ENCODE results near the gene TMEM33. TPM values are rescaled to one million over a fixed set of nuclear protein-coding genes. Genes with fewer than 3 reads are reported as not detected.

TMEM33 gene
- polyA plus RNA-seq, 3 donors = 21.7 to 61.6 (median 60.7) TPM

- no peak within 1 kb of the TSS for H3K4me2 ChIP-seq (replicated peaks; ENCODE audit: extremely low read depth, low read length, poor library complexity, severe bottlenecking)
- Mint-ChIP-seq H3K4me1 (peaks cover 15% of the 10 kb centered on the region), H3K27me3 (ENCODE audit: low read depth in 3 of 3) (peaks cover 0 to 1% (median 0%) of the 10 kb centered on the region in 3 donors), H3K9me3 (peaks cover 0 to 13% (median 2%) of the 10 kb centered on the region in 7 donors), H3K36me3 (no peaks in the 10 kb centered on the region), H3K27ac (peak within 1 kb of the TSS in 1 of 7 donors; percentile 21), H3K4me3 (no peak within 1 kb of the TSS)
- H3K36me3 ChIP-seq (replicated peaks in 1 of 2; ENCODE audit: control insufficient read depth in 1 of 2, insufficient read depth in 2 of 2, low read length in 2 of 2) = no peaks in the 10 kb centered on the region
- no peak within 1 kb of the TSS for H3K27ac ChIP-seq (ENCODE audit: low read depth in 1 of 2, low read length in 2 of 2)
- no peak for DNase-seq
- H3K79me2 ChIP-seq (ENCODE audit: insufficient read depth, low read length) = no peaks in the 10 kb centered on the region
- no peak within 1 kb of the TSS for H2AFZ ChIP-seq (ENCODE audit: insufficient read depth, low read depth, low read length, poor library complexity, severe bottlenecking)
- peaks cover 11 to 13% of the 10 kb centered on the region in 2 donors for H3K4me1 ChIP-seq (ENCODE audit: control insufficient read depth in 1 of 2, insufficient read depth in 2 of 2, low read length in 2 of 2)
- no peaks in the 10 kb centered on the region for H4K20me1 ChIP-seq (ENCODE audit: insufficient read depth, low read length)
- WGBS (ENCODE audit: insufficient coverage) = 75% methylated on average over 5 of the region's 12 CpGs
- no peaks in the 10 kb centered on the region for H3K27me3 ChIP-seq (ENCODE audit: control insufficient read depth in 2 of 2, insufficient read depth in 2 of 2, low read length in 2 of 2)
- peaks cover 4 to 7% of the 10 kb centered on the region in 2 donors for H3K9me3 ChIP-seq (replicated peaks in 1 of 2; ENCODE audit: control insufficient read depth in 1 of 2, insufficient read depth in 1 of 2, low read length in 2 of 2)
- no peak within 1 kb of the TSS for H3K4me3 ChIP-seq (replicated peaks in 1 of 3; ENCODE audit: low read depth in 2 of 3, low read length in 3 of 3)
- intact Hi-C loops (cut with micrococcal nuclease) = no loop called here
- no peak for TF ChIP-seq CTCF (IDR thresholded peaks at IDR 0.05)
- H3K9ac ChIP-seq (ENCODE audit: insufficient read depth, low read length, poor library complexity, severe bottlenecking) = no peak within 1 kb of the TSS
Observed at GRCh38 chr4:41981456-41981855, 46.2 kb downstream of the TMEM33 start, which contains the start of gene DCAF4L1. DCAF4L1 (plus strand) TSS chr4:41981756; CDS start chr4:41981793, 37 bp downstream.

GRCh38 chr4:41982716-41983115 lies 47.5 kb downstream of the TMEM33 start:
- Mint-ChIP-seq H3K27me3 (ENCODE audit: low read depth in 3 of 3) (peaks cover 0 to 1% (median 0%) of the 10 kb centered on the region in 3 donors), H3K36me3 (no peaks in the 10 kb centered on the region), H3K4me3 (no peak overlapping the region), H3K9me3 (peaks cover 0 to 13% (median 2%) of the 10 kb centered on the region in 7 donors), H3K4me1 (peaks cover 6% of the 10 kb centered on the region), H3K27ac (peak overlapping the region in 1 of 7 donors; percentile 21)
- Histone ChIP-seq H3K4me3 (replicated peaks in 1 of 3; ENCODE audit: low read depth in 2 of 3, low read length in 3 of 3) (no peak overlapping the region), H3K36me3 (replicated peaks in 1 of 2; ENCODE audit: control insufficient read depth in 1 of 2, insufficient read depth in 2 of 2, low read length in 2 of 2) (no peaks in the 10 kb centered on the region), H3K27me3 (ENCODE audit: control insufficient read depth in 2 of 2, insufficient read depth in 2 of 2, low read length in 2 of 2) (no peaks in the 10 kb centered on the region), H3K4me2 (replicated peaks; ENCODE audit: extremely low read depth, low read length, poor library complexity, severe bottlenecking) (no peak overlapping the region), H3K9me3 (replicated peaks in 1 of 2; ENCODE audit: control insufficient read depth in 1 of 2, insufficient read depth in 1 of 2, low read length in 2 of 2) (peaks cover 4 to 7% of the 10 kb centered on the region in 2 donors), H3K27ac (ENCODE audit: low read depth in 1 of 2, low read length in 2 of 2) (no peak overlapping the region), H3K79me2 (ENCODE audit: insufficient read depth, low read length) (no peaks in the 10 kb centered on the region), H2AFZ (ENCODE audit: insufficient read depth, low read depth, low read length, poor library complexity, severe bottlenecking) (no peak overlapping the region), H3K4me1 (ENCODE audit: control insufficient read depth in 1 of 2, insufficient read depth in 2 of 2, low read length in 2 of 2) (peaks cover 0 to 4% of the 10 kb centered on the region in 2 donors), H4K20me1 (ENCODE audit: insufficient read depth, low read length) (no peaks in the 10 kb centered on the region), H3K9ac (ENCODE audit: insufficient read depth, low read length, poor library complexity, severe bottlenecking) (no peak overlapping the region)
- intact Hi-C loops (cut with micrococcal nuclease) = no loop called here
- no peak for DNase-seq
- no peak for TF ChIP-seq CTCF (IDR thresholded peaks at IDR 0.05)
- WGBS (ENCODE audit: insufficient coverage) = 98% methylated on average over 19 of the region's 22 CpGs
